ENCODE data around the gene FGD3.

The FGD3 gene

GRCh38 chr9:92980085-92980745 lies 32.9 kb downstream of the FGD3 start:
- no peak overlapping the region for H3K4me2 ChIP-seq (ENCODE audit: low read length)
- TF ChIP-seq, protein P1, sequence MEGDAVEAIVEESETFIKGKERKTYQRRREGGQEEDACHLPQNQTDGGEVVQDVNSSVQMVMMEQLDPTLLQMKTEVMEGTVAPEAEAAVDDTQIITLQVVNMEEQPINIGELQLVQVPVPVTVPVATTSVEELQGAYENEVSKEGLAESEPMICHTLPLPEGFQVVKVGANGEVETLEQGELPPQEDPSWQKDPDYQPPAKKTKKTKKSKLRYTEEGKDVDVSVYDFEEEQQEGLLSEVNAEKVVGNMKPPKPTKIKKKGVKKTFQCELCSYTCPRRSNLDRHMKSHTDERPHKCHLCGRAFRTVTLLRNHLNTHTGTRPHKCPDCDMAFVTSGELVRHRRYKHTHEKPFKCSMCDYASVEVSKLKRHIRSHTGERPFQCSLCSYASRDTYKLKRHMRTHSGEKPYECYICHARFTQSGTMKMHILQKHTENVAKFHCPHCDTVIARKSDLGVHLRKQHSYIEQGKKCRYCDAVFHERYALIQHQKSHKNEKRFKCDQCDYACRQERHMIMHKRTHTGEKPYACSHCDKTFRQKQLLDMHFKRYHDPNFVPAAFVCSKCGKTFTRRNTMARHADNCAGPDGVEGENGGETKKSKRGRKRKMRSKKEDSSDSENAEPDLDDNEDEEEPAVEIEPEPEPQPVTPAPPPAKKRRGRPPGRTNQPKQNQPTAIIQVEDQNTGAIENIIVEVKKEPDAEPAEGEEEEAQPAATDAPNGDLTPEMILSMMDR (IDR thresholded peaks at IDR 0.05; ENCODE audit: low read depth, low read length, poor library complexity, severe bottlenecking), result no peak
- no peak for TF ChIP-seq EZH2phosphoT487 (IDR thresholded peaks at IDR 0.05; ENCODE audit: borderline replicate concordance, low read length)
- H3K4me3 ChIP-seq (ENCODE audit: low read length), result no peak overlapping the region
- no peaks in the 10 kb centered on the region for H4K20me1 ChIP-seq (ENCODE audit: control insufficient read depth, insufficient read depth, low read depth, low read length)
- no peaks in the 10 kb centered on the region for H3K27me3 ChIP-seq (ENCODE audit: control insufficient read depth, low read length)
- peaks cover 4% of the 10 kb centered on the region; the same call in 1 of the 2 replicates for H3K4me1 ChIP-seq (ENCODE audit: control insufficient read depth, low read length)
- H3K9me2 ChIP-seq (replicated peaks; ENCODE audit: control insufficient read depth, low read length), result no peaks in the 10 kb centered on the region
- peaks cover 17% of the 10 kb centered on the region for H3K36me3 ChIP-seq (ENCODE audit: control insufficient read depth, low read length)
- H3K27ac ChIP-seq (ENCODE audit: low read depth, low read length), result no peak overlapping the region
- H3K9me3 ChIP-seq (ENCODE audit: control insufficient read depth, insufficient read depth, low read length), result peaks cover 15% of the 10 kb centered on the region
- peaks cover 3% of the 10 kb centered on the region for H3K79me2 ChIP-seq (ENCODE audit: control insufficient read depth, low read length)
- peaks cover 4% of the 10 kb centered on the region for H3F3A ChIP-seq (ENCODE audit: control insufficient read depth, insufficient read depth)

DNA sequence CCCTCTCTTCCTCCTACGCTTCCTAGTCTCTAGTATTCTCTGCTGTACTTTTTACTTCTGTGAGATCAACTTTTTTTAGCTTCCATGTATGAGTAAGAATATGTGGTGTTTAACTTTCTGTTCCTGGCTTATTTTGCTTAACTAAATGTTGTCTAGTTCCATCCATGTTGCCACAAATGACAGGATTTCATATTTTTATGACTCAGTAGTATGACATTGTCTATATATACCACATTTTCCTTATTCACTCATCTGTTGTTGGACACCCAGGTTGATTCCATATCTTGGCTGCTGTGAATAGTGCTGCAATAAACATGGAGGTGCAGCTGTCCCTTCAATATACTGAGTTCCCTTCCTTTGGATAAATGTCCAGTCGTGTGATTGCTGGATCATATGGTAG lies 34.8 kb downstream of the FGD3 start:
- Histone ChIP-seq H3F3A (ENCODE audit: control insufficient read depth, insufficient read depth) (peaks cover 4% of the 10 kb centered on the region), H3K9me3 (ENCODE audit: control insufficient read depth, insufficient read depth, low read length) (peaks cover 16% of the 10 kb centered on the region), H3K4me3 (ENCODE audit: low read length) (no peak overlapping the region), H3K79me2 (ENCODE audit: control insufficient read depth, low read length) (peaks cover 3% of the 10 kb centered on the region), H3K4me1 (ENCODE audit: control insufficient read depth, low read length) (peaks cover 10% of the 10 kb centered on the region), H3K4me2 (ENCODE audit: low read length) (no peak overlapping the region), H3K9me2 (replicated peaks; ENCODE audit: control insufficient read depth, low read length) (no peaks in the 10 kb centered on the region), H4K20me1 (ENCODE audit: control insufficient read depth, insufficient read depth, low read depth, low read length) (no peaks in the 10 kb centered on the region), H3K36me3 (ENCODE audit: control insufficient read depth, low read length) (peaks cover 5% of the 10 kb centered on the region; the same call in 1 of the 2 replicates), H3K27me3 (ENCODE audit: control insufficient read depth, low read length) (no peaks in the 10 kb centered on the region), H3K27ac (ENCODE audit: low read depth, low read length) (no peak overlapping the region)
- TF ChIP-seq EZH2phosphoT487 (IDR thresholded peaks at IDR 0.05; ENCODE audit: borderline replicate concordance, low read length), result no peak
- TF ChIP-seq, protein P1 (IDR thresholded peaks at IDR 0.05; ENCODE audit: low read depth, low read length, poor library complexity, severe bottlenecking), result no peak

GRCh38 chr9:92983984-92984589 lies 36.8 kb downstream of the FGD3 start:
- H3K27me3 ChIP-seq (ENCODE audit: control insufficient read depth, low read length), result no peaks in the 10 kb centered on the region
- peaks cover 5% of the 10 kb centered on the region; the same call in 1 of the 2 replicates for H3K36me3 ChIP-seq (ENCODE audit: control insufficient read depth, low read length)
- peaks cover under 1% of the 10 kb centered on the region; the same call in 1 of the 2 replicates for H3F3A ChIP-seq (ENCODE audit: control insufficient read depth, insufficient read depth)
- H3K9me2 ChIP-seq (replicated peaks; ENCODE audit: control insufficient read depth, low read length), result no peaks in the 10 kb centered on the region
- H3K27ac ChIP-seq (ENCODE audit: low read depth, low read length), result no peak overlapping the region
- H4K20me1 ChIP-seq (ENCODE audit: control insufficient read depth, insufficient read depth, low read depth, low read length), result no peaks in the 10 kb centered on the region
- H3K4me3 ChIP-seq (ENCODE audit: low read length), result no peak overlapping the region
- TF ChIP-seq EZH2phosphoT487 (IDR thresholded peaks at IDR 0.05; ENCODE audit: borderline replicate concordance, low read length), result no peak
- TF ChIP-seq, protein P1 (IDR thresholded peaks at IDR 0.05; ENCODE audit: low read depth, low read length, poor library complexity, severe bottlenecking), result no peak
- H3K9me3 ChIP-seq (ENCODE audit: control insufficient read depth, insufficient read depth, low read length), result peaks cover 16% of the 10 kb centered on the region
- H3K79me2 ChIP-seq (ENCODE audit: control insufficient read depth, low read length), result peaks cover 3% of the 10 kb centered on the region
- H3K4me1 ChIP-seq (ENCODE audit: control insufficient read depth, low read length), result peaks cover 10% of the 10 kb centered on the region
- no peak overlapping the region for H3K4me2 ChIP-seq (ENCODE audit: low read length)
